ENCODE results near the gene MAGOH.
"Not testable (repeated sequence)": the region's sequence is repeated elsewhere in the genome, so short reads cannot be mapped to it uniquely, and the experiment has no call there.

Gene MAGOH

DNA sequence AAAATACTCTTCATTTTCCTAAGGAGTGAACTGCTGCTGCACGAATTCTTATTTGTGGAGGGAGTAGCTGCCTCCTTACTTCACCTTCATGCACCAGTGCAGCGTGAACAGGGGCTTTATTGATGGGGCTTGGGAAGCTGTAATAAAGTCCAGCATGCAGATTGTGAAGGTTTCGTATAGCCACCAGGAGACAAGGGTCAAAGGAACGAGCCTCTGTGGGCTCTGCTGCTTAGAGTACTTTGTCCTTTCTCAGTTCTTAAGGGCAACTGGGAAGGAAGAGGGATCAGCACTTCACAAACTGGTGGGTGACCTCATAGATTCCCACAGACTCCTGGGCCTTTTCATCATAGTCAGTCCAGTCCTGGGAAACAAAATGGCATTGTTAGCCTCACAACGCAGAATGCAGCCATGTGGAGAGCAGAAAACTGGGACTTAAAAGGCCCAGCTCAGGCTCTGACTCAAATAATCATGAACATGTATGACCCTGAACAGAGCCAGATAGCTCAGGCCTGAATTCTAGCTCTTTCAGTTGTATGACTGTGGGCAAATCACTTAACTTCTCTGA, 23.9 kb downstream of the MAGOH start:
- H3K4me3 ChIP-seq (replicated peaks; ENCODE audit: low read depth, low read length) = no peak overlapping the region
- TF ChIP-seq, protein P1, sequence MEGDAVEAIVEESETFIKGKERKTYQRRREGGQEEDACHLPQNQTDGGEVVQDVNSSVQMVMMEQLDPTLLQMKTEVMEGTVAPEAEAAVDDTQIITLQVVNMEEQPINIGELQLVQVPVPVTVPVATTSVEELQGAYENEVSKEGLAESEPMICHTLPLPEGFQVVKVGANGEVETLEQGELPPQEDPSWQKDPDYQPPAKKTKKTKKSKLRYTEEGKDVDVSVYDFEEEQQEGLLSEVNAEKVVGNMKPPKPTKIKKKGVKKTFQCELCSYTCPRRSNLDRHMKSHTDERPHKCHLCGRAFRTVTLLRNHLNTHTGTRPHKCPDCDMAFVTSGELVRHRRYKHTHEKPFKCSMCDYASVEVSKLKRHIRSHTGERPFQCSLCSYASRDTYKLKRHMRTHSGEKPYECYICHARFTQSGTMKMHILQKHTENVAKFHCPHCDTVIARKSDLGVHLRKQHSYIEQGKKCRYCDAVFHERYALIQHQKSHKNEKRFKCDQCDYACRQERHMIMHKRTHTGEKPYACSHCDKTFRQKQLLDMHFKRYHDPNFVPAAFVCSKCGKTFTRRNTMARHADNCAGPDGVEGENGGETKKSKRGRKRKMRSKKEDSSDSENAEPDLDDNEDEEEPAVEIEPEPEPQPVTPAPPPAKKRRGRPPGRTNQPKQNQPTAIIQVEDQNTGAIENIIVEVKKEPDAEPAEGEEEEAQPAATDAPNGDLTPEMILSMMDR (IDR thresholded peaks at IDR 0.05; ENCODE audit: low read length, missing control alignments) = no peak
- no peak for DNase-seq (ENCODE audit: low read depth)

DNA sequence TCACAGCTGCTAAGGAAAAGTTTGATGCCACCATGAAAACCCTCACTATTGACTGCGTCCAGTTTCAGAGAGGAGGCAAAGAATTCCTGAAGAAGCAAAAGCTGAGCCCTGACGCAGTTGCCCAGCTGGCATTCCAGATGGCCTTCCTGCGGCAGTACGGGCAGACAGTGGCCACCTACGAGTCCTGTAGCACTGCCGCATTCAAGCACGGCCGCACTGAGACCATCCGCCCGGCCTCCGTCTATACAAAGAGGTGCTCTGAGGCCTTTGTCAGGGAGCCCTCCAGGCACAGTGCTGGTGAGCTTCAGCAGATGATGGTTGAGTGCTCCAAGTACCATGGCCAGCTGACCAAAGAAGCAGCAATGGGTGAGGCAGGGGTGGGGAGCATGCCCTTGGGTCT, 27.4 kb downstream of the MAGOH start:
- H3K4me3 ChIP-seq (replicated peaks; ENCODE audit: low read depth, low read length) = no peak overlapping the region
- TF ChIP-seq, protein P1 (IDR thresholded peaks at IDR 0.05; ENCODE audit: low read length, missing control alignments) = no peak
- DNase-seq (ENCODE audit: low read depth) = no peak

DNA sequence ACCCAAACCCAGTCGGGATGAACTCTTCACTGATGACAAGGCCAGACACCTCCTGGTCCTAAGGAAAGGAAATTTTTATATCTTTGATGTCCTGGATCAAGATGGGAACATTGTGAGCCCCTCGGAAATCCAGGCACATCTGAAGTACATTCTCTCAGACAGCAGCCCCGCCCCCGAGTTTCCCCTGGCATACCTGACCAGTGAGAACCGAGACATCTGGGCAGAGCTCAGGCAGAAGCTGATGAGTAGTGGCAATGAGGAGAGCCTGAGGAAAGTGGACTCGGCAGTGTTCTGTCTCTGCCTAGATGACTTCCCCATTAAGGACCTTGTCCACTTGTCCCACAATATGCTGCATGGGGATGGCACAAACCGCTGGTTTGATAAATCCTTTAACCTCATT, 28.0 kb downstream of the MAGOH start:
- TF ChIP-seq, protein P1 (IDR thresholded peaks at IDR 0.05; ENCODE audit: low read length, missing control alignments) = no peak
- no peak for DNase-seq (ENCODE audit: low read depth)
- no peak overlapping the region for H3K4me3 ChIP-seq (replicated peaks; ENCODE audit: low read depth, low read length)

DNA sequence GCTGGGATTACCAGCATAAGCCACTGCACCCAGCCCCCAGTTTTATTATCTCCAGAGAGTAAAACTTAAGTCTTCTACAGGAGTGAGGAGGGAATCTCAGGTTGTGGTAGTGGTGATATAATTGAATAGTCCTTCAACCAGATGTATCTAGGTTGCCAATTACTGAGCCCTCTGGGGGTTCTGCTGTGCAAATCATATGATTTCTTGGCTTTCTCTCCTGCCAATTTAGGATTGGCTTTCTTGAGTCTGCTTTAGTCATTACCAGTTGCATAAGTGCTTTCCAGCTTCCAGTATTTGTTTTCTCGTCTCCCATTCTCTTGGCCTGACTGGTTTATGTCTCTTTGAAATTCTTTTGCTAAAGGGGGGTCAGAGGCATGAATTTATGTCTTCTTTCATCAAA, 30.6 kb downstream of the MAGOH start:
- DNase-seq (ENCODE audit: low read depth) = peak; percentile 40
- no peak overlapping the region for H3K4me3 ChIP-seq (replicated peaks; ENCODE audit: low read depth, low read length)
- TF ChIP-seq, protein P1 (IDR thresholded peaks at IDR 0.05; ENCODE audit: low read length, missing control alignments) = no peak

DNA sequence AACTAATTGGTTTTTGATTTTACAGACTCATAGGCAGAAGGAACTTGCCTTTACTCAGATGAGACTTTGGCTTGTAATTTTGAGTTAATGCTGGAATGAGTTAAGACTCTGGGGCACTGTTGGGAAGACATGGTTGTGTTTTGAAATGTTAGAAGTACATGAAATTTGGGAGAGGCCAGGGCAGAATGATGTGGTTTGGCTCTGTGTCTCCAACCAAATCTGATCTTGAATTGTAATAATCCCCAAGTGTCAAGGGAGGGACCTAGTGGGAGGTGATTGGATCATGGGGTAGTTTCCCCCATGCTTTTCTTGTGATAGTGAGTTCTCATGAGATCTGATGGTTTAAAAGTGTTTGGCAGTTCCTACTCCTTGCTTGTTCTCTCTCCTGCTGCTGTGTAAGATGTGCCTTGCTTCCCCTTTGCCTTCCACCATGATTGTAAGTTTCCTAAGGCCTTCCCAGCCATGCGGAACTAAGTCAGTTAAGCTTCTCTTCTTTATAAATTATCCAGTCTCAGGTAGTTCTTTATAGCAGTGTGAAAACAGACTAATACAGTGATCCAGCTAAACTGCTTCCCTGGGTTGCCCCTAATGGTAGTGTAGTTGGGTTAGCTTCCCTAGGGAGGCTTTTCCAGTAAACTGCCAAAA, 31.5 kb downstream of the MAGOH start:
- no peak overlapping the region for H3K4me3 ChIP-seq (replicated peaks; ENCODE audit: low read depth, low read length)
- TF ChIP-seq, protein P1 (IDR thresholded peaks at IDR 0.05; ENCODE audit: low read length, missing control alignments) = no peak
- DNase-seq (ENCODE audit: low read depth) = no peak

DNA sequence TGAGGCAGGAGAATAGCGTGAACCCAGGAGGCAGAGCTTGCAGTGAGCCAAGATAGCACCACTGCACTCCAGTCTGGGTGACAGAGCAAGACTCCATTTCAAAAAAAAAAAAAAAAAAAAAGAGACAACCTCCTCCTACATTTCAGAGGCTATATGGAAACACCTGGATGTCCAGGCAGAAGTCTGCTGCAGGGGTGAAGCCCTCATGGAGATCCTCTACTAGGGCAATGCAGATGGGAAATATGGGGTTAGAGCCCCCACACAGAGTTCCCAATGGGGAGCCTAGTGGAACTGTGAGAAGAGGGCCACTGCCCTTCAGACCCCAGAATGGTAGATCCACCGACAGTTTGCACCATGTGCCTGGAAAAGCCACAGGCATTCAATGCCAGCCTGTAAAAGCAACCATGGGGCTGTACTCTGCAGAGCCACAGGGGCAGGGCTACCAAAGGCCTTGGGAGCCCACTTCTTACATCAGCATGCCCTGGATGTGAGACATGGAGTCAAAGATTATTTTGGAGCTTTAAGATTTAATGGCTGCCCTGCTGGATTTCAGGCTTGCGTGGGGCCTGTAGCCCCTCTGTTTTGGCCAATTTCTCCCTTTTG, 32.1 kb downstream of the MAGOH start:
- not testable (repeated sequence) for H3K4me3 ChIP-seq (replicated peaks; ENCODE audit: low read depth, low read length); DNase-seq (ENCODE audit: low read depth)

DNA sequence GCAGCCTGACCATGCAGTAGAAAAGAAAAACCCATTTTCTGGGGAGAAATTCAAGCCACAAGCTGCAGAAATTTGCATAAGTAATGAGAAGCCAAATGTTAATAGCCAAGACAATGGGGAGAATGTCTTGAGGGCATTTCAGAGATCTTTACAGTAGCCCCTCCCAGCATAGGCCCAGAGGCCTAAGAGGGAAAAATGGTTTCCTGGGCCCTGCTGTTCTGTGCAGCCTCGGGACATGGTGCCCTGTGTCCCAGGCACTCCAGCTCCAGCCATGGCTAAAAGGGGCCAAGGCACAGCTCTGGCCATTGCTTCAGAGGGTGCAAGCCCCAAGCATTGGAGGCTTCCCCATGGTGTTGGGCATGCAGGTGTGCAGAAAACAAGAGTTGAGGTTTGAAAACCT, 32.8 kb downstream of the MAGOH start:
- not testable (repeated sequence) for H3K4me3 ChIP-seq (replicated peaks; ENCODE audit: low read depth, low read length); DNase-seq (ENCODE audit: low read depth)

DNA sequence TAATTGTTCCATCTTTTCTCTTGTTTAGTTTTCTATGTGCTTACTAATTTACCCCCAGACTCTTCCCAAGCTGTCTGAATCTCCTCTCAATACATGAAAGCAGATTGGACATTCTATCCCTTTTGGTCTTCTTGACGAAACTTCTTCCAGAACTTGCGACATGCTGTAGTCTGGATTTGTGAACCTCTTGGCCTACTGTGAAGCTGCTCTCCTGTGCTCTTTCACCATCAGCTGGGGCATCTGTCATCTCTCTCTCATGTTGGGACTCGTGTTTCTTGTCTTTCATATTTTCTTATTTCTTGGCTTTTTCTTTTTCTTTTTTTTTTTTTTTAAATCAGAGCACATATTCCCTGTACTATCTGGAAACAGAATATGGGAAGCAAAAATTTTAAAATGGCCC, 34.9 kb downstream of the MAGOH start:
- TF ChIP-seq, protein P1 (IDR thresholded peaks at IDR 0.05; ENCODE audit: low read length, missing control alignments) = no peak
- no peak overlapping the region for H3K4me3 ChIP-seq (replicated peaks; ENCODE audit: low read depth, low read length)
- DNase-seq (ENCODE audit: low read depth) = no peak
